Endothelial cell of umbilical vein (primary cell): Measurements from ENCODE around the gene IL3. TPM values are rescaled to one million over a fixed set of nuclear protein-coding genes. Genes with fewer than 3 reads are reported as not detected.

Source experiments
- BruUV-seq: library from RNA; stranded (reverse); fragments of 400-500 nt; replicated peaks from 2 replicates; lab custom pipeline; 2021; lab: Mats Ljungman, UMichigan
- CTCF ChIA-PET: fragments of 300-600, 350-600 bp; sonication (Branson Sonifier 250); formaldehyde crosslinking; loops from one replicate; lab custom pipeline; 2021; ENCODE audit warnings: antibody characterized with exemption, inconsistent platforms; lab: Charles Lee
- POLR2A ChIA-PET: fragments of 300-600, 350-600 bp; sonication (Branson Sonifier 250); formaldehyde crosslinking; loops from one replicate; lab custom pipeline; 2021; ENCODE audit warnings: antibody characterized with exemption, inconsistent platforms; lab: Charles Lee
- DNase-seq: peaks from one replicate; pipeline ENCODE4 v3.0.0-alpha.2; 2011; ENCODE audit warnings: low read depth, low spot score
- FAIRE-seq: peaks from 2 replicates; lab custom pipeline; 2011; peaks lifted over from hg19 to GRCh38; lab: Jason Lieb, UNC
- H2AFZ ChIP-seq: 2 replicates; pipeline ENCODE4 v1.6.0; 2012; ENCODE audit warnings: low read depth, low read length, control low read depth, inconsistent platforms
- H3K27ac ChIP-seq: 2 replicates; pipeline ENCODE4 v1.5.1; 2011; ENCODE audit warnings: low read depth, mild to moderate bottlenecking, control low read depth, low read length, moderate library complexity; ENCODE audit not compliant: insufficient read depth
- H3K27me3 ChIP-seq, 2 experiments: 2 replicates each; pipeline versions ENCODE4 v1.6.0 to v1.6.1; 2011; ENCODE audit warnings: low read length in 2 of 2, mixed read lengths in 1 of 2; ENCODE audit not compliant: control insufficient read depth in 2 of 2, insufficient read depth in 2 of 2
- H3K36me3 ChIP-seq, 2 experiments: 2 replicates in 1 of 2; 3 replicates in 1 of 2; pipeline ENCODE4 v1.5.1; 2011; ENCODE audit warnings: low read length in 2 of 2, mild to moderate bottlenecking in 1 of 2, moderate library complexity in 1 of 2; ENCODE audit not compliant: control insufficient read depth in 2 of 2, insufficient read depth in 2 of 2; ENCODE audit errors: extremely low read depth in 1 of 2
- H3K4me1 ChIP-seq: 3 replicates; pipeline ENCODE4 v1.5.1; 2011; ENCODE audit warnings: mild to moderate bottlenecking, low read length; ENCODE audit not compliant: control insufficient read depth, insufficient read depth; ENCODE audit errors: extremely low read depth
- H3K4me2 ChIP-seq: 2 replicates; pipeline ENCODE4 v1.6.1; 2011; ENCODE audit warnings: low read length, control low read depth, mixed read lengths; ENCODE audit not compliant: insufficient read depth
- H3K4me3 ChIP-seq, 3 experiments: fragments of 200-600 bp in 1 of 3; sonication (generic), shearing (Covaris generic) in 1 of 3; replicated peaks in 1 of 3; 2 replicates each; pipeline ENCODE4 v1.5.1; 2011 to 2016; ENCODE audit warnings: control low read depth in 3 of 3, low read length in 3 of 3, mild to moderate bottlenecking in 2 of 3, inconsistent platforms in 1 of 3, low read depth in 1 of 3, moderate library complexity in 1 of 3; ENCODE audit not compliant: insufficient read depth in 1 of 3
- H3K79me2 ChIP-seq: 2 replicates; pipeline ENCODE4 v1.6.0; 2012; ENCODE audit warnings: low read length, inconsistent platforms; ENCODE audit not compliant: control insufficient read depth, insufficient read depth
- H3K9ac ChIP-seq: replicated peaks from 2 replicates; pipeline ENCODE3; 2011; ENCODE audit warnings: low read length, control low read depth; ENCODE audit not compliant: insufficient read depth; ENCODE audit errors: extremely low read depth
- H3K9me1 ChIP-seq: replicated peaks from 3 replicates; pipeline ENCODE4 v1.6.0; 2011; ENCODE audit warnings: mild to moderate bottlenecking, low read length; ENCODE audit not compliant: control insufficient read depth, insufficient read depth; ENCODE audit errors: extremely low read depth
- H3K9me3 ChIP-seq: replicated peaks from 2 replicates; pipeline ENCODE4 v1.5.1; 2012; ENCODE audit warnings: low read length, inconsistent platforms; ENCODE audit not compliant: control insufficient read depth, insufficient read depth
- H4K20me1 ChIP-seq: replicated peaks from 2 replicates; pipeline ENCODE3; 2011; ENCODE audit warnings: mild to moderate bottlenecking, low read length; ENCODE audit not compliant: control insufficient read depth, insufficient read depth; ENCODE audit errors: extremely low read depth
- CTCF ChIP-seq, 2 donors: IDR thresholded peaks; 1 replicate in 1 of 2; 2 replicates in 1 of 2; pipeline ENCODE4 v1.5.1; 2011; ENCODE audit warnings: low read length in 2 of 2, mild to moderate bottlenecking in 2 of 2, moderate library complexity in 2 of 2, control low read depth in 1 of 2, inconsistent platforms in 1 of 2, low read depth in 1 of 2; ENCODE audit not compliant: insufficient read depth in 1 of 2; ENCODE audit errors: extremely low read depth in 1 of 2
- EZH2 ChIP-seq: IDR thresholded peaks from 2 replicates; pipeline ENCODE4 v1.6.1; 2012; ENCODE audit warnings: borderline replicate concordance, low read depth, mild to moderate bottlenecking, moderate library complexity, low read length, inconsistent platforms; ENCODE audit not compliant: severe bottlenecking
- FOS ChIP-seq: IDR thresholded peaks from 2 replicates; pipeline ENCODE4 v1.6.1; 2011; ENCODE audit warnings: mild to moderate bottlenecking, low read length, moderate library complexity, borderline replicate concordance; ENCODE audit not compliant: insufficient read depth
- GATA2 ChIP-seq: IDR thresholded peaks from 2 replicates; pipeline ENCODE4 v1.7.0; 2011; ENCODE audit warnings: low read depth, mild to moderate bottlenecking, moderate library complexity, mixed read lengths, low read length; ENCODE audit not compliant: insufficient read length, insufficient read depth
- JUN ChIP-seq: IDR thresholded peaks from 2 replicates; pipeline ENCODE4 v1.6.1; 2011; ENCODE audit warnings: borderline replicate concordance, low read depth; ENCODE audit not compliant: insufficient read length, insufficient read depth
- MAX ChIP-seq: IDR thresholded peaks from 2 replicates; pipeline ENCODE4 v1.6.1; 2011; ENCODE audit not compliant: insufficient read depth, insufficient read length
- MYC ChIP-seq: IDR thresholded peaks from one replicate; pipeline ENCODE4 v1.6.1; 2011; ENCODE audit warnings: mild to moderate bottlenecking, low read depth, low read length
- POLR2A ChIP-seq: IDR thresholded peaks from 2 replicates; pipeline ENCODE4 v1.6.1; 2012; ENCODE audit warnings: low read depth, mild to moderate bottlenecking, control low read depth, low read length
- POLR2AphosphoS5 ChIP-seq: IDR thresholded peaks from 2 replicates; pipeline ENCODE4 v1.6.1; 2012; ENCODE audit warnings: low read depth, mild to moderate bottlenecking, control low read depth, low read length, moderate library complexity; ENCODE audit not compliant: insufficient read depth
- dilution Hi-C: fragments of 300-500 bp; cut with MboI; formaldehyde crosslinking; loops from one replicate; pipeline ENCODE4 v1.15.0; 2019; ENCODE audit warnings: low sequenced_read_pairs; ENCODE audit not compliant: extremely low pct_ligation_motif_present
- intact Hi-C: fragments of 100-400 bp; cut with micrococcal nuclease; formaldehyde crosslinking; loops from one replicate; pipeline ENCODE4 v1.10.0; 2022
- polyA plus RNA-seq, 4 experiments: library from polyadenylated mRNA; depleted of rRNA in 3 of 4; stranded (reverse) in 3 of 4; unstranded in 1 of 4; fragments of >200 nt; gene quantifications; 2 replicates each; pipeline versions ENCODE4 v1.2.1 to v1.2.3, GENCODE V29; 2011 to 2012; ENCODE audit warnings: missing spikeins in 1 of 4
- total RNA-seq: library from RNA; stranded (reverse); gene quantifications from 2 replicates; pipeline ENCODE4 v1.2.3, GENCODE V29; 2021

Gene IL3
- total and polyA plus RNA-seq, 2 donors (not counting 3 experiments of a cell fraction or from before 2014, with no cell fraction given), result not detected

GRCh38 chr5:132021654-132022053 is 38.8 kb upstream of the IL3 start:
- Histone ChIP-seq H3K9me3 (no peaks in the 10 kb centered on the region), H3K36me3 (no peaks in the 10 kb centered on the region), H3K27ac (no peak overlapping the region), H4K20me1 (no peaks in the 10 kb centered on the region), H2AFZ (no peak overlapping the region), H3K4me2 (no peak overlapping the region), H3K9ac (no peak overlapping the region), H3K9me1 (no peaks in the 10 kb centered on the region), H3K79me2 (no peaks in the 10 kb centered on the region), H3K27me3 (peaks cover 11 to 28% of the 10 kb centered on the region in 2 experiments), H3K4me1 (no peaks in the 10 kb centered on the region), H3K4me3 (no peak overlapping the region)
- no peak for TF ChIP-seq POLR2AphosphoS5
- TF ChIP-seq EZH2, result no peak
- no peak for TF ChIP-seq FOS
- no peak for TF ChIP-seq POLR2A
- TF ChIP-seq MYC, result no peak
- TF ChIP-seq MAX, result no peak
- TF ChIP-seq CTCF (IDR thresholded peaks at IDR 0.05; ENCODE audit: extremely low read depth in 1 of 2, insufficient read depth in 1 of 2, low read depth in 1 of 2, low read length in 2 of 2), result no peak
- no peak for TF ChIP-seq JUN
- no peak for TF ChIP-seq GATA2
- BruUV-seq, result no TSS peak
- ChIA-PET CTCF (interaction anchor here (1.0 kb wide), 1 partner anchor 14 kb away, joined by 3 read pairs; no protein-coding TSS in a partner anchor), POLR2A (no interaction called here)
- intact Hi-C loops (no loop called here), dilution Hi-C loops (loop anchor here (25.0 kb wide), 1 partner anchor 434 kb away; no protein-coding TSS in a partner anchor)
- FAIRE-seq, result no peak
- DNase-seq, result no peak
